ENCODE results near the gene QSOX2. TPM values are rescaled to one million over a fixed set of nuclear protein-coding genes. Genes with fewer than 3 reads are reported as not detected.

The QSOX2 gene
- total RNA-seq, 1 experiment from 2014 or later: 9.9 TPM

GRCh38 chr9:136179761-136180160 is 65.9 kb downstream of the QSOX2 start:
- H3K27ac ChIP-seq (ENCODE audit: low read length): no peak overlapping the region
- ChIA-PET POLR2A (ENCODE audit: unreplicated experiment) (no interaction called here), CTCF (no interaction called here)
- no peak overlapping the region for H2AFZ ChIP-seq (ENCODE audit: low read length)
- H3F3A ChIP-seq (ENCODE audit: low read length, unreplicated experiment): no peaks in the 10 kb centered on the region
- no peak for ATAC-seq
- no peaks in the 10 kb centered on the region for H4K20me1 ChIP-seq (ENCODE audit: low read length)
- no TSS peak for BruUV-seq (replicated peaks)
- H3K4me3 ChIP-seq (ENCODE audit: low read length): no peak overlapping the region
- H3K9me2 ChIP-seq (replicated peaks; ENCODE audit: low read length): no peaks in the 10 kb centered on the region
- H3K4me1 ChIP-seq (ENCODE audit: insufficient read depth, low read length): no peaks in the 10 kb centered on the region
- DNase-seq: no peak
- H3K4me2 ChIP-seq (ENCODE audit: low read length): no peak overlapping the region
- TF ChIP-seq EZH2phosphoT487 (IDR thresholded peaks at IDR 0.05; ENCODE audit: borderline replicate concordance, low read length): no peak
- no peak for TF ChIP-seq EZH2 (IDR thresholded peaks at IDR 0.05; ENCODE audit: low read length, unreplicated experiment)
- no peak for TF ChIP-seq CTCF (conservative IDR thresholded peaks at IDR 0.05; ENCODE audit: low read depth, low read length)
- H3K36me3 ChIP-seq (ENCODE audit: low read depth, low read length): no peaks in the 10 kb centered on the region
- no peaks in the 10 kb centered on the region for H3K9me3 ChIP-seq (ENCODE audit: low read length)
- H3K79me2 ChIP-seq (ENCODE audit: low read length): no peaks in the 10 kb centered on the region
- 0 out of 2 replicates have a peak, but pooled peaks cover 3% of the 10 kb centered on the region for H3K27me3 ChIP-seq (ENCODE audit: low read length)
- no peak overlapping the region for H3K9ac ChIP-seq (ENCODE audit: low read length)
- intact Hi-C loops (cut with micrococcal nuclease): no loop called here

GRCh38 chr9:136179101-136179616 is 66.5 kb downstream of the QSOX2 start:
- Histone ChIP-seq H3K27ac (ENCODE audit: low read length) (no peak overlapping the region), H3K4me1 (ENCODE audit: insufficient read depth, low read length) (no peaks in the 10 kb centered on the region), H3K4me3 (ENCODE audit: low read length) (no peak overlapping the region), H3K9me3 (ENCODE audit: low read length) (no peaks in the 10 kb centered on the region), H3K9ac (ENCODE audit: low read length) (no peak overlapping the region), H3K9me2 (replicated peaks; ENCODE audit: low read length) (no peaks in the 10 kb centered on the region), H3F3A (ENCODE audit: low read length, unreplicated experiment) (no peaks in the 10 kb centered on the region), H2AFZ (ENCODE audit: low read length) (no peak overlapping the region), H4K20me1 (ENCODE audit: low read length) (no peaks in the 10 kb centered on the region), H3K79me2 (ENCODE audit: low read length) (no peaks in the 10 kb centered on the region), H3K36me3 (ENCODE audit: low read depth, low read length) (no peaks in the 10 kb centered on the region), H3K27me3 (ENCODE audit: low read length) (no peaks in the 10 kb centered on the region), H3K4me2 (ENCODE audit: low read length) (no peak overlapping the region)
- DNase-seq: no peak
- ChIA-PET CTCF (no interaction called here), POLR2A (ENCODE audit: unreplicated experiment) (no interaction called here)
- no peak for TF ChIP-seq EZH2phosphoT487 (IDR thresholded peaks at IDR 0.05; ENCODE audit: borderline replicate concordance, low read length)
- TF ChIP-seq EZH2 (IDR thresholded peaks at IDR 0.05; ENCODE audit: low read length, unreplicated experiment): no peak
- no peak for TF ChIP-seq CTCF (conservative IDR thresholded peaks at IDR 0.05; ENCODE audit: low read depth, low read length)
- intact Hi-C loops (cut with micrococcal nuclease): no loop called here
- no TSS peak for BruUV-seq (replicated peaks)
- ATAC-seq: no peak

- no peak for ATAC-seq
- Histone ChIP-seq H2AFZ (ENCODE audit: low read length) (no peak overlapping the region), H3K4me2 (ENCODE audit: low read length) (no peak overlapping the region), H3K4me3 (ENCODE audit: low read length) (no peak overlapping the region), H3K4me1 (ENCODE audit: insufficient read depth, low read length) (no peaks in the 10 kb centered on the region), H3K27ac (ENCODE audit: low read length) (no peak overlapping the region), H3F3A (ENCODE audit: low read length, unreplicated experiment) (no peaks in the 10 kb centered on the region), H4K20me1 (ENCODE audit: low read length) (no peaks in the 10 kb centered on the region), H3K9me3 (ENCODE audit: low read length) (no peaks in the 10 kb centered on the region), H3K9me2 (replicated peaks; ENCODE audit: low read length) (no peaks in the 10 kb centered on the region), H3K9ac (ENCODE audit: low read length) (no peak overlapping the region), H3K79me2 (ENCODE audit: low read length) (no peaks in the 10 kb centered on the region), H3K36me3 (ENCODE audit: low read depth, low read length) (no peaks in the 10 kb centered on the region), H3K27me3 (ENCODE audit: low read length) (no peaks in the 10 kb centered on the region)
- CTCF ChIA-PET: no interaction called here
- intact Hi-C loops (cut with micrococcal nuclease): no loop called here
- no TSS peak for BruUV-seq (replicated peaks)
- TF ChIP-seq CTCF (conservative IDR thresholded peaks at IDR 0.05; ENCODE audit: low read depth, low read length): no peak
- TF ChIP-seq EZH2phosphoT487 (IDR thresholded peaks at IDR 0.05; ENCODE audit: borderline replicate concordance, low read length): no peak
- no peak for TF ChIP-seq EZH2 (IDR thresholded peaks at IDR 0.05; ENCODE audit: low read length, unreplicated experiment)
- DNase-seq: no peak
- POLR2A ChIA-PET (ENCODE audit: unreplicated experiment): no interaction called here
Observed at GRCh38 chr9:136178773-136179075, 66.9 kb downstream of the QSOX2 start.

All from PC-3 (cell line).